Epithelial cell of esophagus (primary cell): Measurements from ENCODE around the gene CD200.

ENCODE experiments used
- DNase-seq: peaks from one replicate; pipeline ENCODE4 v3.0.0; 2010; ENCODE audit warnings: low read depth
- H3K4me3 ChIP-seq: 2 replicates; pipeline ENCODE4 v1.5.1; 2011; ENCODE audit warnings: mild to moderate bottlenecking, low read length, control low read depth
- TF ChIP-seq, protein P1 (sequence below): IDR thresholded peaks from 2 replicates; pipeline ENCODE4 v1.5.1; 2011; ENCODE audit warnings: low read depth, mild to moderate bottlenecking, low read length, control low read depth, inconsistent platforms; ENCODE audit not compliant: insufficient read depth; ENCODE audit errors: missing control alignments

Gene CD200

DNA sequence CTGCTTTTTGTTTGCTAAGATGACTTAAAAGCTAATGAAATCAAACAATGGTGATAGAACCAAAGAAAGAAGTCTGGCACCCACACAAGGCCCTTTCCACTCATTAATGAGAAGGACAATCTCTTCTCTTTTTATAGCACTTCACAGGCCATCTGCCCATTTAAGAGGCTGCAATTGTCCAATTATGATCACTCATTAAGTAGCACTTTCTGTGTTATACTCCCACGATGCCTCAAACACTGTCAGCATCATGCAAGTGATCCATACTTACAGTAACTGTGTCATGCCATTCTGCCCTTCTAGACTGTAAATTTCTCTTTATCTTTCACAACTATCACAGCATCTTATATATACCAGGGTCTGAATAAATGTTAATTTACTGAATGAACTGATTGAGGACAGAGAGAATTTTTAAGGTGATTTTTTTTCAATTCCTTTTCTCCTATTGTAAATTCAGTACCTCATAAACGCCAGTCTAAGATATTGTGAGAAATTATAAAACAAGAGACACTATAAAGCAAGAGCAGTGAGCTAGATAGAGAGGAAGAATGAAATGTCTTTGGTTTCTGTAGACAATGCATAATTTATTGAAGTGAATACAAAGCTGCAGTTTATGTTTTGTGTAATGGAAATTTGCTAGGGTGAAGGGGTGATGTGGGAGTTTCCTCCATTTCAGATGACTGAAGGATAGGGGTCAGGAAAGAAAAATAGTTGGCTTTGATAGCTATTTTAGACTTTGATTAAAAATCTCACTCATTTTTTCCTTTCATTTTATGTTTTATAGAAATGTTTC lies 17.3 kb downstream of the CD200 start:
- no peak overlapping the region for H3K4me3 ChIP-seq
- DNase-seq: no peak
- TF ChIP-seq, protein P1, sequence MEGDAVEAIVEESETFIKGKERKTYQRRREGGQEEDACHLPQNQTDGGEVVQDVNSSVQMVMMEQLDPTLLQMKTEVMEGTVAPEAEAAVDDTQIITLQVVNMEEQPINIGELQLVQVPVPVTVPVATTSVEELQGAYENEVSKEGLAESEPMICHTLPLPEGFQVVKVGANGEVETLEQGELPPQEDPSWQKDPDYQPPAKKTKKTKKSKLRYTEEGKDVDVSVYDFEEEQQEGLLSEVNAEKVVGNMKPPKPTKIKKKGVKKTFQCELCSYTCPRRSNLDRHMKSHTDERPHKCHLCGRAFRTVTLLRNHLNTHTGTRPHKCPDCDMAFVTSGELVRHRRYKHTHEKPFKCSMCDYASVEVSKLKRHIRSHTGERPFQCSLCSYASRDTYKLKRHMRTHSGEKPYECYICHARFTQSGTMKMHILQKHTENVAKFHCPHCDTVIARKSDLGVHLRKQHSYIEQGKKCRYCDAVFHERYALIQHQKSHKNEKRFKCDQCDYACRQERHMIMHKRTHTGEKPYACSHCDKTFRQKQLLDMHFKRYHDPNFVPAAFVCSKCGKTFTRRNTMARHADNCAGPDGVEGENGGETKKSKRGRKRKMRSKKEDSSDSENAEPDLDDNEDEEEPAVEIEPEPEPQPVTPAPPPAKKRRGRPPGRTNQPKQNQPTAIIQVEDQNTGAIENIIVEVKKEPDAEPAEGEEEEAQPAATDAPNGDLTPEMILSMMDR: no peak

DNA sequence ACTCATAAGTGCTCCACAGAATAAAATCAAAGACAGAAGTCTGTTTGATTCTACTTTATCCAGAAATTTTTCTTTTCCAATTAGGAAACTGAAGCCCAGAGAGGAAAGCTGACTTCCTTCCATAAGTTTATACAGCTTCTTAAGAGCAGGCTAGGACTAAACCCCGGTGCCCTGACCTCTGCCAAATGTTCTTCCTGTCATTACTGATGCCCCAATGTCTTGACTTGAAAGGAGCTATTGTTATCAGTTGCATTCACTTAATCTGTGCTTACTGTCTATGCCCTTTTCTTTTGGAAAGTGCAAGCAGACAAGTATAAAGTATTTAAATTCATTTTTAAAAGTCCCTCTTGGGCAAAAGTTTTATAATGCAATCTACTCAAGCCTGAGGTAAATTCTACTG lies 18.1 kb downstream of the CD200 start:
- H3K4me3 ChIP-seq: no peak overlapping the region
- no peak for DNase-seq
- TF ChIP-seq, protein P1: no peak

DNA sequence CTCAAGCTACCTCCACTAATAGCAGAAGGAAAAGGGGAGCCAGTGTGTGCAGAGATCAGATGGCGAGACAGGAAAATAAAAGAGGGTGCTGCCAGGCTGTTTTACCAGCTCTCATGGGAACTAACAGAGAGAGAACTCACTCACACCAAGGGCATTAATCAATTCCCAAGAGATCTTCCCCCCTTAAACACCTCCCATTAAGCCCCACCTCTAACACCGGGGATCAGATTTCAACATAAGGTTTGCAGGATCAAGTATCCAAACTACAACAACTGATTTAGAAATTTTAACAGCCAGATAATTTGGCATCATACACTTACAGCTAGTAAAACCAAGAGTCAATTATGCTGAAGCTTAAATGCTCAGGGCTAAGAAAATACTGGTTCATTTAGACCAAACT lies 18.9 kb downstream of the CD200 start:
- TF ChIP-seq, protein P1: no peak
- no peak overlapping the region for H3K4me3 ChIP-seq
- no peak for DNase-seq

DNA sequence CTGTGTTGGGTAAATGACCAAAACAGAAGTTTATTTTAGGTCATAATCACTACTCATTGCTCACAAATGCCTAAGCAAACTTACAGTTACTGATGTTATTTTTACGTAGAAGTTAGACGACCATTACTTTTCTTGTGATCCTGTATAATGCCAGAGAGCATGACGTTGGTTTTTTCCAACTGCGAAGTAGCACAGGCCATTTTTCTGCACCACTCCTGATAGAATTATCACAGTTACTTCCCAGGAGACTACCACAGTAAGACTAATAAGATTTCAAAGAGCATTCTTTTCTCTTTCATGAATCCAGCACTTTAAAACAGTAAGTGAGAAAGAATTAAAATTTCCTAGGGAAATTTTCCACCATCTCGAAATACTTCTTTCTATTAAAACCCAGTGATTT lies 19.8 kb downstream of the CD200 start:
- H3K4me3 ChIP-seq: no peak overlapping the region
- TF ChIP-seq, protein P1: no peak
- no peak for DNase-seq

DNA sequence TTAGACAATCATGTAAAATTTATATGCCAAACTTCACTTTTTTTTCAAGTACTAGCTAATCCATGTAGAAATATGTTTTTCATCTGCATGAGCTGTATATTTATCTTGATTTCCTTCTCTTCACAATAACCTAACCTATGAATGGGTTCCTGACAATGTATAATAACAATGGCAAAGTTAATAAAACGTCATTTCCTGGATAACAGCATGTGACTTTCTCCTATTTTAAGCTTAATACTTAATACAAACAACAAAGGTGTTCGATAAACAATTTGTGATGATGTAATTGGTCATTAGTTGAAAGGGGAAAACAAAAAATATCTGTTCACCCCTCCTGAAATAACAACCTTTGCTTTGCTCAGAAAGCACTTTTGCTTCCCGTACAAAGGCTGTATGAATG lies 20.4 kb downstream of the CD200 start:
- H3K4me3 ChIP-seq: no peak overlapping the region
- TF ChIP-seq, protein P1: no peak
- no peak for DNase-seq

DNA sequence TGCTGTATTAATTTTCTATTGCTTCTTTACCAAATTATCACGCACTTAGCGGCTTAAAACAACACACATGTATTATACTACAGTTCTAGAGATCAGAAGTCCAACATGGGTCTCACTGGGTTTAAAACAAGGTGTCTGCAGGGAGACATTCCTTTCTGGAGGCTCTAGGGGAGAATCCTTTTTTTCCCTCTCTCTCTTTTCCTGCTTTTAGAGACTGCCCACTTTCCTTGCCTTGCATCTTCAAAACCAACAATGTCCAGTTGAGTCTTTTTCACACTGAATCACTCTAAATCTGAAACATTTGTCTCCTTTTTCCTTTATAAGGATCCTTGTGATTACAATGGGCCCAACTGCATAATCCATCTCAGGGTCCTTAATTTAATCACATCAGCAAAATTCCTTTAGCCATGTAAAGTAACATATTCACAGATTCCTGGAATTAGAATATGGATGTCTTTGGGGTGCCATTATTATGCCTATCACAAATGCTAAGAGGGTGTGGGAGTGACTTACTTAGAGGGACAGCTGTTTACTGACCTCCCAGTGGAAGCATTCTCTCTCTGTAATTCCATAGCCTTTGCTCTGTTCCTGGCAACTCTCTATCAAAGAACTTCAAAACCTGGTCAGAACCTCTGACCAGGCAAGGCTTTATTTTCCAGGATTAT lies 21.8 kb downstream of the CD200 start:
- DNase-seq: no peak
- TF ChIP-seq, protein P1: no peak
- no peak overlapping the region for H3K4me3 ChIP-seq
